ENCODE measurements around the gene ADAM10. TPM values are rescaled to one million over a fixed set of nuclear protein-coding genes. Genes with fewer than 3 reads are reported as not detected.

ADAM10 gene
- total RNA-seq, 6 donors from 2014 or later, result 64.5 to 139 (median 93.5) TPM

DNA sequence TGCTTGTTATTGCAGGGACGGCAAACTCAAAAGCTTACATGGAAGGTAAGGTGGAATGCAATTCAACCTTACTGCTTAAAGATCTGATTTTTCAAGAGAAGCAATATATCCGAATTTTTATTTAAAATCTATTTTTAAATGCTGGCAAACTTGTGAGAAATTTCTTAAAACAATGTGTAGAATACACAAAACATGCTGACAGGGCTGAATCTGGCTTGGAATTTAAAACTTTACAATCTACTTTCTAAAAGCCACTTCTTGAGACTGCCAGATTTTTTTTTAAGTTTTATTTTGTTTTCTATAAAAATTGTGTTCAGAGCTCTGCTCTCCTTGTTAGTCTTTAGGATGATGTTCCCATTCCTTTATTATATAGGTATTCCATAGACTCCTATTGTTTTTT, 146.7 kb downstream of the ADAM10 start:
- H3K36me3 ChIP-seq, result peaks cover 0 to 17% (median 0%) of the 10 kb centered on the region in 4 donors
- TF ChIP-seq EP300 (IDR thresholded peaks at IDR 0.05) (no peak), POLR2AphosphoS5 (IDR thresholded peaks at IDR 0.05) (no peak)
- TF ChIP-seq, protein P1, sequence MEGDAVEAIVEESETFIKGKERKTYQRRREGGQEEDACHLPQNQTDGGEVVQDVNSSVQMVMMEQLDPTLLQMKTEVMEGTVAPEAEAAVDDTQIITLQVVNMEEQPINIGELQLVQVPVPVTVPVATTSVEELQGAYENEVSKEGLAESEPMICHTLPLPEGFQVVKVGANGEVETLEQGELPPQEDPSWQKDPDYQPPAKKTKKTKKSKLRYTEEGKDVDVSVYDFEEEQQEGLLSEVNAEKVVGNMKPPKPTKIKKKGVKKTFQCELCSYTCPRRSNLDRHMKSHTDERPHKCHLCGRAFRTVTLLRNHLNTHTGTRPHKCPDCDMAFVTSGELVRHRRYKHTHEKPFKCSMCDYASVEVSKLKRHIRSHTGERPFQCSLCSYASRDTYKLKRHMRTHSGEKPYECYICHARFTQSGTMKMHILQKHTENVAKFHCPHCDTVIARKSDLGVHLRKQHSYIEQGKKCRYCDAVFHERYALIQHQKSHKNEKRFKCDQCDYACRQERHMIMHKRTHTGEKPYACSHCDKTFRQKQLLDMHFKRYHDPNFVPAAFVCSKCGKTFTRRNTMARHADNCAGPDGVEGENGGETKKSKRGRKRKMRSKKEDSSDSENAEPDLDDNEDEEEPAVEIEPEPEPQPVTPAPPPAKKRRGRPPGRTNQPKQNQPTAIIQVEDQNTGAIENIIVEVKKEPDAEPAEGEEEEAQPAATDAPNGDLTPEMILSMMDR (IDR thresholded peaks at IDR 0.05), result no peak
- no peaks in the 10 kb centered on the region for H3K27me3 ChIP-seq
- H3K4me3 ChIP-seq, result no peak overlapping the region
- H3K4me1 ChIP-seq, result no peaks in the 10 kb centered on the region
- H3K9me3 ChIP-seq, result no peaks in the 10 kb centered on the region
- no peak overlapping the region for H3K27ac ChIP-seq
- no peak for DNase-seq
- no peak for ATAC-seq (ENCODE audit: low FRiP score in 2 of 2)
- 85 to 89% methylated on average over 2 of the region's 2 CpGs for WGBS, 2 donors

DNA sequence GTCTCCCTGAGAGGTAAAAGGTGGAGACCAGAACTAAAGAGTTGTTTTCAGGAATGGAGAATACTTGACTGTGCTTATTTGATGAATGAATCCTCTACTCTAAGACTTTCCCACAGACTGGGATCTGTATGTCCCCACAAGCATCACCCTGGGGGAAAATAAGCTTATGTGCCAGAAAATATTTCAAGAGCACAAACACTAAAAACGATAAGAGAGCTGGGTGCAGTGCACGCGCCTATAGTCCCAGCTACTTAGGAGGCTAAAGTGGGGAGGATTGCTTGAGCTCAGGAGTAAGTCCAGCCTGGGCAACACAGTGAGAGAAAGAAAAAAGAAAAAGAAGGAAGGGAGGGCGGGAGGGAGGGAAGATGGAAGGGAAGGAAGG, 150.7 kb downstream of the ADAM10 start:
- TF ChIP-seq POLR2A (IDR thresholded peaks at IDR 0.05), result no peak
- TF ChIP-seq POLR2AphosphoS5 (IDR thresholded peaks at IDR 0.05), result no peak
- no peak for TF ChIP-seq EP300 (IDR thresholded peaks at IDR 0.05)
- TF ChIP-seq, protein P1 (IDR thresholded peaks at IDR 0.05), result no peak
- Histone ChIP-seq H3K9me3 (no peaks in the 10 kb centered on the region), H3K4me3 (no peak overlapping the region), H3K36me3 (peaks cover 0 to 30% (median 5%) of the 10 kb centered on the region in 4 donors), H3K4me1 (no peaks in the 10 kb centered on the region), H3K27me3 (no peaks in the 10 kb centered on the region), H3K27ac (peak overlapping the region in 2 of 4 donors; percentile 29 to 30)
- ATAC-seq (ENCODE audit: low FRiP score in 2 of 2), result no peak
- 77 to 94% methylated on average over 4 of the region's 4 CpGs for WGBS, 2 donors
- no peak for DNase-seq

- Histone ChIP-seq H3K36me3 (peaks cover 0 to 29% (median 7%) of the 10 kb centered on the region in 4 donors), H3K4me1 (no peaks in the 10 kb centered on the region), H3K27ac (peak overlapping the region in 2 of 4 donors; percentile 29 to 30), H3K27me3 (no peaks in the 10 kb centered on the region), H3K9me3 (no peaks in the 10 kb centered on the region), H3K4me3 (no peak overlapping the region)
- 85 to 87% methylated on average over 4 of the region's 4 CpGs for WGBS, 2 donors
- TF ChIP-seq EP300 (IDR thresholded peaks at IDR 0.05), result no peak
- no peak for TF ChIP-seq POLR2AphosphoS5 (IDR thresholded peaks at IDR 0.05)
- TF ChIP-seq, protein P1 (IDR thresholded peaks at IDR 0.05), result no peak
- no peak for TF ChIP-seq POLR2A (IDR thresholded peaks at IDR 0.05)
- ATAC-seq (ENCODE audit: low FRiP score in 2 of 2) (no peak), DNase-seq (no peak)
Observed at GRCh38 chr15:58597943-58598828, 151.3 kb downstream of the ADAM10 start.

GRCh38 chr15:58595516-58596263, 153.8 kb downstream of the ADAM10 start:
- 75 to 79% methylated on average over 3 of the region's 3 CpGs for WGBS, 2 donors
- Histone ChIP-seq H3K4me1 (no peaks in the 10 kb centered on the region), H3K4me3 (no peak overlapping the region), H3K27me3 (no peaks in the 10 kb centered on the region), H3K9me3 (no peaks in the 10 kb centered on the region), H3K27ac (no peak overlapping the region), H3K36me3 (peaks cover 0 to 23% (median 7%) of the 10 kb centered on the region in 4 donors)
- DNase-seq, result no peak
- no peak for ATAC-seq (ENCODE audit: low FRiP score in 2 of 2)
- TF ChIP-seq EP300 (IDR thresholded peaks at IDR 0.05) (no peak), POLR2AphosphoS5 (IDR thresholded peaks at IDR 0.05) (no peak), POLR2A (IDR thresholded peaks at IDR 0.05) (no peak)
- TF ChIP-seq, protein P1 (IDR thresholded peaks at IDR 0.05), result no peak
